ENCODE results near the gene KLHDC8A. TPM values are rescaled to one million over a fixed set of nuclear protein-coding genes. Genes with fewer than 3 reads are reported as not detected.
"Not testable (repeated sequence)": the region's sequence is repeated elsewhere in the genome, so short reads cannot be mapped to it uniquely, and the experiment has no call there.

KLHDC8A gene
- total and polyA plus RNA-seq, 12 donors = 5.1 to 74.9 (median 38.8) TPM

- intact Hi-C loops (cut with DNase I) = no loop called here
- WGBS, 4 donors = 77 to 91% (median 86%) methylated on average over 9 of the region's 9 CpGs
- TF ChIP-seq CTCF (IDR thresholded peaks at IDR 0.05) (no peak), POLR2A (IDR thresholded peaks at IDR 0.05) (no peak)
- Histone ChIP-seq H3K36me3 (replicated peaks in 1 of 2) (peaks cover 0 to 30% of the 10 kb centered on the region in 2 donors), H3K4me3 (no peak overlapping the region), H3K4me1 (replicated peaks in 1 of 2) (peaks cover 0 to under 1% of the 10 kb centered on the region in 2 donors), H3K9me3 (replicated peaks in 1 of 3) (no peaks in the 10 kb centered on the region), H3K27me3 (no peaks in the 10 kb centered on the region), H3K27ac (no peak overlapping the region)
- no peak for DNase-seq
Observed at GRCh38 chr1:205300149-205300548, 56.6 kb downstream of the KLHDC8A start.

- peaks cover 0 to 13% of the 10 kb centered on the region in 2 donors for H3K36me3 ChIP-seq (replicated peaks in 1 of 2)
- no peaks in the 10 kb centered on the region for H3K27me3 ChIP-seq
- WGBS, 4 donors = 79 to 88% (median 85%) methylated on average over 8 to 9 of the region's 9 CpGs
- intact Hi-C loops (cut with DNase I) = no loop called here
- H3K4me3 ChIP-seq = no peak overlapping the region
- no peak for DNase-seq
- H3K9me3 ChIP-seq (replicated peaks in 1 of 3) = no peaks in the 10 kb centered on the region
- no peak overlapping the region for H3K27ac ChIP-seq
- H3K4me1 ChIP-seq (replicated peaks in 1 of 2) = peaks cover 12 to 17% of the 10 kb centered on the region in 2 donors
- no peak for TF ChIP-seq CTCF (IDR thresholded peaks at IDR 0.05)
- TF ChIP-seq POLR2A (IDR thresholded peaks at IDR 0.05) = no peak
Observed at GRCh38 chr1:205298191-205298994, 58.3 kb downstream of the KLHDC8A start.

- DNase-seq; intact Hi-C loops (cut with DNase I); H3K4me3 ChIP-seq; H3K27me3 ChIP-seq; H3K36me3 ChIP-seq (replicated peaks in 1 of 2); H3K9me3 ChIP-seq (replicated peaks in 1 of 3); H3K27ac ChIP-seq: not testable (repeated sequence)
- peaks cover 12 to 17% of the 10 kb centered on the region in 2 donors for H3K4me1 ChIP-seq (replicated peaks in 1 of 2)
- WGBS, 4 donors = 90 to 99% (median 94%) methylated on average over 5 of the region's 5 CpGs
Observed at GRCh38 chr1:205297546-205298177, 59.1 kb downstream of the KLHDC8A start.

- WGBS, 4 donors = 90 to 98% (median 97%) methylated on average over 2 of the region's 2 CpGs
- Histone ChIP-seq H3K27ac (no peak overlapping the region), H3K27me3 (no peaks in the 10 kb centered on the region), H3K4me3 (no peak overlapping the region), H3K9me3 (replicated peaks in 1 of 3) (no peaks in the 10 kb centered on the region), H3K36me3 (replicated peaks in 1 of 2) (no peaks in the 10 kb centered on the region), H3K4me1 (replicated peaks in 1 of 2) (peaks cover 12 to 17% of the 10 kb centered on the region in 2 donors)
- no peak for TF ChIP-seq POLR2A (IDR thresholded peaks at IDR 0.05)
- no peak for TF ChIP-seq CTCF (IDR thresholded peaks at IDR 0.05)
- intact Hi-C loops (cut with DNase I) = no loop called here
- DNase-seq = no peak
Observed at GRCh38 chr1:205296154-205296553, 60.6 kb downstream of the KLHDC8A start.
